ENCODE results near the gene CLDN24.

DNA sequence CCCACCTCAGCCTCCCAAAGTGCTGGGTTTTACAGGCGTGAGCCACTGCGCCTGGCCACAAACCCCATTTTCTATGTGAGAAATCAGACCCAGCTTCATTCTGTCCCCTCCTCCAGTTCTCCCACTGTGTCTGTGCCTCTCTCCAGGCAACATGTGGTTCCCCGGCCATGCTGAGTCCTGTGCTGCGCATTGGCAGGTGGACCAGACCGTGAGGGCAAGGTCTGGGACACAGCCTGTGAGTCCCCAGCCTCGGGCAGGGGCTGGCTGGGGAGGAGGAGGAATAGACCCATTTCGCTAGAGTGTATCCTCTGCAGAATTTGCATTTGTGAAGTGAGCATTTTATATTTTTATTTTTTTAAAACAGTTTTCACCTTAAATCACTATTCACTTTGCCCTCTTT, 21.5 kb upstream of the CLDN24 start:
- TF ChIP-seq, protein P1, sequence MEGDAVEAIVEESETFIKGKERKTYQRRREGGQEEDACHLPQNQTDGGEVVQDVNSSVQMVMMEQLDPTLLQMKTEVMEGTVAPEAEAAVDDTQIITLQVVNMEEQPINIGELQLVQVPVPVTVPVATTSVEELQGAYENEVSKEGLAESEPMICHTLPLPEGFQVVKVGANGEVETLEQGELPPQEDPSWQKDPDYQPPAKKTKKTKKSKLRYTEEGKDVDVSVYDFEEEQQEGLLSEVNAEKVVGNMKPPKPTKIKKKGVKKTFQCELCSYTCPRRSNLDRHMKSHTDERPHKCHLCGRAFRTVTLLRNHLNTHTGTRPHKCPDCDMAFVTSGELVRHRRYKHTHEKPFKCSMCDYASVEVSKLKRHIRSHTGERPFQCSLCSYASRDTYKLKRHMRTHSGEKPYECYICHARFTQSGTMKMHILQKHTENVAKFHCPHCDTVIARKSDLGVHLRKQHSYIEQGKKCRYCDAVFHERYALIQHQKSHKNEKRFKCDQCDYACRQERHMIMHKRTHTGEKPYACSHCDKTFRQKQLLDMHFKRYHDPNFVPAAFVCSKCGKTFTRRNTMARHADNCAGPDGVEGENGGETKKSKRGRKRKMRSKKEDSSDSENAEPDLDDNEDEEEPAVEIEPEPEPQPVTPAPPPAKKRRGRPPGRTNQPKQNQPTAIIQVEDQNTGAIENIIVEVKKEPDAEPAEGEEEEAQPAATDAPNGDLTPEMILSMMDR (IDR thresholded peaks at IDR 0.05; ENCODE audit: insufficient read depth, low read length): no peak
- TF ChIP-seq POLR2AphosphoS5 (IDR thresholded peaks at IDR 0.05; ENCODE audit: low read depth): no peak
- TF ChIP-seq, protein P2, sequence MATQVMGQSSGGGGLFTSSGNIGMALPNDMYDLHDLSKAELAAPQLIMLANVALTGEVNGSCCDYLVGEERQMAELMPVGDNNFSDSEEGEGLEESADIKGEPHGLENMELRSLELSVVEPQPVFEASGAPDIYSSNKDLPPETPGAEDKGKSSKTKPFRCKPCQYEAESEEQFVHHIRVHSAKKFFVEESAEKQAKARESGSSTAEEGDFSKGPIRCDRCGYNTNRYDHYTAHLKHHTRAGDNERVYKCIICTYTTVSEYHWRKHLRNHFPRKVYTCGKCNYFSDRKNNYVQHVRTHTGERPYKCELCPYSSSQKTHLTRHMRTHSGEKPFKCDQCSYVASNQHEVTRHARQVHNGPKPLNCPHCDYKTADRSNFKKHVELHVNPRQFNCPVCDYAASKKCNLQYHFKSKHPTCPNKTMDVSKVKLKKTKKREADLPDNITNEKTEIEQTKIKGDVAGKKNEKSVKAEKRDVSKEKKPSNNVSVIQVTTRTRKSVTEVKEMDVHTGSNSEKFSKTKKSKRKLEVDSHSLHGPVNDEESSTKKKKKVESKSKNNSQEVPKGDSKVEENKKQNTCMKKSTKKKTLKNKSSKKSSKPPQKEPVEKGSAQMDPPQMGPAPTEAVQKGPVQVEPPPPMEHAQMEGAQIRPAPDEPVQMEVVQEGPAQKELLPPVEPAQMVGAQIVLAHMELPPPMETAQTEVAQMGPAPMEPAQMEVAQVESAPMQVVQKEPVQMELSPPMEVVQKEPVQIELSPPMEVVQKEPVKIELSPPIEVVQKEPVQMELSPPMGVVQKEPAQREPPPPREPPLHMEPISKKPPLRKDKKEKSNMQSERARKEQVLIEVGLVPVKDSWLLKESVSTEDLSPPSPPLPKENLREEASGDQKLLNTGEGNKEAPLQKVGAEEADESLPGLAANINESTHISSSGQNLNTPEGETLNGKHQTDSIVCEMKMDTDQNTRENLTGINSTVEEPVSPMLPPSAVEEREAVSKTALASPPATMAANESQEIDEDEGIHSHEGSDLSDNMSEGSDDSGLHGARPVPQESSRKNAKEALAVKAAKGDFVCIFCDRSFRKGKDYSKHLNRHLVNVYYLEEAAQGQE (IDR thresholded peaks at IDR 0.05; ENCODE audit: insufficient replicate concordance, low read depth): no peak
